Left ventricle myocardium inferior (tissue), 1 donor: ENCODE data around the gene TMEM120B. TPM values are rescaled to one million over a fixed set of nuclear protein-coding genes. Genes with fewer than 3 reads are reported as not detected.
A peak's percentile ranks its signal among the peaks of the same experiment; 100 is the strongest.

Experiments
- DNase-seq: peaks from one replicate; pipeline ENCODE4 v3.0.0-alpha.2; 2020
- H3K27ac ChIP-seq: fragments of 200-600 bp; replicated peaks from 2 replicates; pipeline ENCODE4 v1.8.0; 2021
- H3K27me3 ChIP-seq: fragments of 200-600 bp; 2 replicates; pipeline ENCODE4 v1.8.0; 2021; ENCODE audit warnings: low read depth
- H3K36me3 ChIP-seq: fragments of 200-600 bp; 2 replicates; pipeline ENCODE4 v1.8.0; 2021
- H3K4me1 ChIP-seq: fragments of 200-600 bp; 2 replicates; pipeline ENCODE4 v1.8.0; 2021
- H3K4me3 ChIP-seq: fragments of 200-600 bp; 2 replicates; pipeline ENCODE4 v1.8.0; 2021; ENCODE audit warnings: mild to moderate bottlenecking, moderate library complexity
- H3K9me3 ChIP-seq: fragments of 200-600 bp; replicated peaks from 2 replicates; pipeline ENCODE4 v1.8.0; 2021
- intact Hi-C: fragments of 100-400 bp; cut with micrococcal nuclease; formaldehyde crosslinking; loops from one replicate; pipeline ENCODE4 v1.11.0; 2022
- total RNA-seq: library from RNA; stranded (reverse); fragmentation: NEBNext Ultra II Directional; extraction: Animal tissue kit (Norgen Biotek cat#: 25700); gene quantifications from one replicate; pipeline ENCODE4 v1.2.1, GENCODE V29; 2021
- TF ChIP-seq, protein P1 (sequence below): fragments of 200-600 bp; IDR thresholded peaks from 2 replicates; pipeline ENCODE4 v1.8.0; 2021; ENCODE audit warnings: antibody characterized with exemption, mild to moderate bottlenecking, borderline replicate concordance
- donor health status: DM: no; HTN: yes; CAD: no; lungs with severe emphysema.

Gene TMEM120B
- total RNA-seq, 1 donor from 2014 or later, result 9.2 TPM

DNA sequence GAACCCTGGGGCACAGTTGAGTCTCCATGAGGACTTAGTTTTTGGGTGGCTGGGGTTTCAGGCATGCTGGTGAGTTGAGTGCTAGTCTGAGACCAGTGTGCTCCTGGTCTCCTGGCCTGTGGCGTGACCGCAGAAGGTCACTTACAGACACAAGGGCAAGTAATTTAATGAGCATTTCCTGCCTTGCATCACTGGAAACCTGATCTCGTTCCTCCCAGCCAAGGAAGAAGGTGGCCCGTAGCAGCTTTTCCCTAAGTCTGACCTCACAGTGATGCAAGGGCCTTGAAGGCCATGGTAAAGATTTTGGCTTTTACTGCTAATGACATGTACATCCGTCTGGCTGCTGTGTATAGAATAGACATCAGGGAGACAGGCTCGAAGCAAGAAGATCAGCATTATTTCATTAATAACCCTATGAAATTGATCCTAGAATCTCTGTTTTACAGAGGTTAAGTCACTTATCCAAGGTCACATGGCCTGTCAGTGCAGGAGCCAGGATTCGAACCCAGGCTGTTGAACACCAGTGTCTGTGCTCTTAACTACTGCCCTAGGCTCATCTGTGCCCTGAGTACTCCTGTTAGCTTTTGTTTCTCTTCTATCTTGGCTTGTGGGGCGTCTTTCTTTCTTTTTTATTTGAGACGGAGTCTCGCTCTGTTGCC, 4.6 kb downstream of the TMEM120B start:
- TF ChIP-seq, protein P1, sequence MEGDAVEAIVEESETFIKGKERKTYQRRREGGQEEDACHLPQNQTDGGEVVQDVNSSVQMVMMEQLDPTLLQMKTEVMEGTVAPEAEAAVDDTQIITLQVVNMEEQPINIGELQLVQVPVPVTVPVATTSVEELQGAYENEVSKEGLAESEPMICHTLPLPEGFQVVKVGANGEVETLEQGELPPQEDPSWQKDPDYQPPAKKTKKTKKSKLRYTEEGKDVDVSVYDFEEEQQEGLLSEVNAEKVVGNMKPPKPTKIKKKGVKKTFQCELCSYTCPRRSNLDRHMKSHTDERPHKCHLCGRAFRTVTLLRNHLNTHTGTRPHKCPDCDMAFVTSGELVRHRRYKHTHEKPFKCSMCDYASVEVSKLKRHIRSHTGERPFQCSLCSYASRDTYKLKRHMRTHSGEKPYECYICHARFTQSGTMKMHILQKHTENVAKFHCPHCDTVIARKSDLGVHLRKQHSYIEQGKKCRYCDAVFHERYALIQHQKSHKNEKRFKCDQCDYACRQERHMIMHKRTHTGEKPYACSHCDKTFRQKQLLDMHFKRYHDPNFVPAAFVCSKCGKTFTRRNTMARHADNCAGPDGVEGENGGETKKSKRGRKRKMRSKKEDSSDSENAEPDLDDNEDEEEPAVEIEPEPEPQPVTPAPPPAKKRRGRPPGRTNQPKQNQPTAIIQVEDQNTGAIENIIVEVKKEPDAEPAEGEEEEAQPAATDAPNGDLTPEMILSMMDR, result no peak
- H3K27ac ChIP-seq, result peak overlapping the region; percentile 11
- intact Hi-C loops, result no loop called here
- no peak for DNase-seq
- H3K9me3 ChIP-seq, result no peaks in the 10 kb centered on the region
- H3K4me3 ChIP-seq, result no peak overlapping the region
- peaks cover 25% of the 10 kb centered on the region for H3K4me1 ChIP-seq
- H3K36me3 ChIP-seq, result no peaks in the 10 kb centered on the region
- H3K27me3 ChIP-seq, result no peaks in the 10 kb centered on the region

DNA sequence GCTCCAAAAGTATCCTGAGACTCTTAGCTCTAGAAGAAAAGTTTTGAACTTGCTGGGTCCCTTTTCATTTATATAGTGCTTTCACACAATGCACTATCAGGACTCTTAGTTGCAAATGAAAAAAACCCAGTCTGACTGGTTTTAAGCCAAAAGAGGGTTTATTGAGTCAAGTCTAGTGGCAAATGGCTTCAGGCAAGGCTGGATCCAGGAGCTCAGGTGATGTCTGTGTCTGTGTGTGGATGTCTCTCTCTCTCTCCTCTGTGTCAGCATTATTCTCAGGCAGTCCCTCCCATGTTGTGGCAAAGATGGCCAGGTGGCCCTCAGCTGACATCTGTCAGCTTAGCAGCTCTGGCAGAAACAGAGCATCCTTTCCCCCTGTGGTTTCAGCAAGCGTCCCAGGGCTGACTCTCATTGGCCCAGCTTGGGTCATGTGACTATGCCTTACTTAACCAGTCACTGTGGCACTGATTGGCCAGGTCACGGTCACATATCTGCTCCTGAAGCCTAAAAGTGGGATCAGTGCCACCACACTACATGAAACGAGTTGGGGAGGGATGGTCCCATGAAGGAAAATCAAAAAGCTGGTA, 6.2 kb downstream of the TMEM120B start:
- Histone ChIP-seq H3K4me3 (no peak overlapping the region), H3K27ac (no peak overlapping the region), H3K36me3 (no peaks in the 10 kb centered on the region), H3K4me1 (peaks cover 12% of the 10 kb centered on the region), H3K9me3 (no peaks in the 10 kb centered on the region), H3K27me3 (no peaks in the 10 kb centered on the region)
- no peak for DNase-seq
- intact Hi-C loops, result no loop called here
- TF ChIP-seq, protein P1, result no peak

DNA sequence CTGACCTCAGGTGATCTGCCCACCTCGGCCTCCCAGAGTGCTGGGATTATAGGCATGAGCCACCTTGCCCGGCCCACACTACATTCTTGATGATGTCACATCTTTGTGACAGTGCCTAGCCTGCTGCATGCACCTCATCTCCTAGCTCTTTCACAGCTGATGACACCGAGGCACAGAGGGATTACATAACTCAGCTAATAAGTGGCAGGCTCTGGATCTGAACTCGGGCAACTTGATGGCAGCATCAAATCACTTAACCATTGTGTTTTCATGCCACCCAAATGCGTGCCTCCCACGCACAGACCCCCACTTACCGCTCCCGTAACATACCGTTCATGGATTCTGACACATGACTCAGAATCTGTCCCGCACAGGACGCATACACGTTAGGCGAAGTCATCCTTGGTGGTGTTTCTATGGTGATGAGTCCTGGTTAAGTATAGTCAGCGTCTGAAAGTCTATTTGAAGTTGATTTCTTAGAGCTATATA, 7.4 kb downstream of the TMEM120B start:
- no peak overlapping the region for H3K4me3 ChIP-seq
- intact Hi-C loops, result no loop called here
- TF ChIP-seq, protein P1, result no peak
- DNase-seq, result no peak
- H3K27ac ChIP-seq, result no peak overlapping the region
- no peaks in the 10 kb centered on the region for H3K9me3 ChIP-seq
- H3K36me3 ChIP-seq, result peaks cover 10% of the 10 kb centered on the region
- H3K4me1 ChIP-seq, result no peaks in the 10 kb centered on the region
- no peaks in the 10 kb centered on the region for H3K27me3 ChIP-seq

DNA sequence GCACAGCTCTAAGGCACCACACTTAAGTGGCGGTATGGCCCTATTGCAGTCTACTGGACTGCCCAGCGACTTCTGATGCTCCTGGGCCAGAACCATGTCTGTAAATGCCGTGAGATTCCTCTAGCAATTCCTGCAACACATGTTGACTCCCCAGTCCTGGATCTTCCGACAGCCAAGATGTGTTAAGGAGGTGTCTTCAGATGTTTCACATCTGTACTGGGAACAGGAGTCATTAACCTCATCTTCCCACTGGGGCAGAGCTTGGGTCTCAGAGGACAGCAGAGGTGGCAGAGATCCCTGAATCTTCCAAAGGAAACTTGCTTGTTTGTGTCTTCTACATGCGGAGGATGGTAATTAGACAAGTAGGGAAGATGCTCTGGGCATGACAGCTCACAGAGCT, 8.2 kb downstream of the TMEM120B start:
- Histone ChIP-seq H3K4me3 (no peak overlapping the region), H3K27ac (no peak overlapping the region), H3K27me3 (no peaks in the 10 kb centered on the region), H3K4me1 (no peaks in the 10 kb centered on the region), H3K36me3 (peaks cover 17% of the 10 kb centered on the region), H3K9me3 (no peaks in the 10 kb centered on the region)
- TF ChIP-seq, protein P1, result no peak
- DNase-seq, result no peak
- intact Hi-C loops, result no loop called here

DNA sequence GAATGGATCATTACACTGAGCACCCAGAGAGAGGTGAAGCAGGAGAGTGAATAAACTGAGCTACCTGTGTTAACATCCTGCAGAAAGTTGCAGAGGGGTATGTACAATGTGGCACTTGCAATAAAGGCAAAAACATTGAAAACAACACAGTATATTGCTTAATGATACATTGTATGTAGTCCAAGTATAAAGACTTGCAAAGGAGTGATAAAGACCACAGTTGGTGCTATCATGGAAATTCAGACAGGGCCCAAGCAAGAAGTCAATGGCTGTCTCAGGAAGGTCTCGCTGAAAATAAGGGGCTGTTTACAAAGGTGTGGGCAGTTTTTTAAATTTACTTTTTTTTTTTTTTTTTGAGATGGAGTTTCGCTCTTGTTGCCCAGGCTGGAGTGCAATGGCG, 10.0 kb downstream of the TMEM120B start:
- no peak overlapping the region for H3K4me3 ChIP-seq
- no peak overlapping the region for H3K27ac ChIP-seq
- H3K4me1 ChIP-seq, result no peaks in the 10 kb centered on the region
- intact Hi-C loops, result no loop called here
- DNase-seq, result no peak
- H3K9me3 ChIP-seq, result no peaks in the 10 kb centered on the region
- H3K36me3 ChIP-seq, result peaks cover 17% of the 10 kb centered on the region
- H3K27me3 ChIP-seq, result no peaks in the 10 kb centered on the region
- TF ChIP-seq, protein P1, result no peak
